GM21367 (cell line): ENCODE data around the gene TXNRD1.
"Not testable (repeated sequence)": the region's sequence is repeated elsewhere in the genome, so short reads cannot be mapped to it uniquely, and the experiment has no call there.

Source experiments
- ATAC-seq: cut with Tn5 transposase; IDR thresholded peaks from one replicate; pipeline ENCODE4 v1.9.1; 2021; ENCODE audit not compliant: unreplicated experiment

Gene TXNRD1

DNA sequence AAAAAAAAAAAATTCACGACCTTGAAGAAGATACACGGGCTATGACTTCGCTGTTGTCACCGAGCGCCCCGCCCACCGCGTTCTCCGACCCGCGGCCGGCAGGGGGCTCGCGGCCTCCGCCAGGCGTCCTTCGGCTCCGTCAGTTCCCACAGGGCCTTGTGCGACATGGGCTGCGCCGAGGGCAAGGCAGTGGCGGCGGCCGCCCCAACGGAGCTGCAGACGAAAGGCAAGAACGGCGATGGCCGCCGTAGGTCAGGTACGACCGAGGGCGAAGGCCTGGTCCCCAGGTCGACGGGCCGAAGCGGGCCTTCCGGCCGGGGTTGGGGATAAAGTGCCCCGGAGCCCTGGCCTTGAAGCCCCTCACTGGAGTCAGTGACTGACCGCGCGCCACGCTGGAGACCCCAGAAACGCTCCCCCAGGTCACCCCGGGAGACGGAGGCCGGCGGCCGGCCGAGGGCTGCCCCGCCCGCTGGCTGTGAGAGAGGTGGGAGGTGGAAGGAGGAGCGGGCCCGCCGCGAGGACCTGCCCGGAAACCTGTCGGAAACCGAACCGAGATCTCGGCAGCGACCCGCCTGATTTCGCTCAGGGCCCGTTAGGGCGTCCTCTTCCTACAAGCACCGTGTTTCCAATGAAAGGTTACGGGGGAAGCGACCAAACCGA lies at the start of gene TXNRD1:
TXNRD1 (plus strand) TSS at position 142 of the 660 bp plus-strand sequence; CDS start at position 166, 24 bp downstream.
- peak; percentile 85 for ATAC-seq

DNA sequence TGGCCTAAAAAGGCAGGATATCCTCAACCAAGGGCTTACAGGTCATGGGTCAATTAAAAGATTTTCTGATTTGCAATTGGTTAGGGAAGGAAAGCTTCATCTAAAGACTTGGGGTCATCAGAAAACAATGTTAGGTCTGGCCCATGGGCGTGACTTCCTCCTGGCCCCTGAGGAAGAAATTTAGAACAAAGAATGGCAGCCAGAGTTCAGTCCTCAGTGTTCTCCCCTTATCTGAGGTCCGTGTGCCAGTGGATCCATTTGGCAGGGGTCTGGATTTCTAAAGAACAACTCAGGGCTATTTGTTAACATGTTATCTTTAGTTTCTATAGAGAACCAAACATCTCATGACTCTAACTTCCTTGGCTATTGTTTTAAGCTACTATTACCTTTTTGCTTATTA lies 49.8 kb upstream of the TXNRD1 start:
- ATAC-seq = no peak

- no peak for ATAC-seq
Observed at GRCh38 chr12:104166465-104166864, 49.1 kb upstream of the TXNRD1 start.

DNA sequence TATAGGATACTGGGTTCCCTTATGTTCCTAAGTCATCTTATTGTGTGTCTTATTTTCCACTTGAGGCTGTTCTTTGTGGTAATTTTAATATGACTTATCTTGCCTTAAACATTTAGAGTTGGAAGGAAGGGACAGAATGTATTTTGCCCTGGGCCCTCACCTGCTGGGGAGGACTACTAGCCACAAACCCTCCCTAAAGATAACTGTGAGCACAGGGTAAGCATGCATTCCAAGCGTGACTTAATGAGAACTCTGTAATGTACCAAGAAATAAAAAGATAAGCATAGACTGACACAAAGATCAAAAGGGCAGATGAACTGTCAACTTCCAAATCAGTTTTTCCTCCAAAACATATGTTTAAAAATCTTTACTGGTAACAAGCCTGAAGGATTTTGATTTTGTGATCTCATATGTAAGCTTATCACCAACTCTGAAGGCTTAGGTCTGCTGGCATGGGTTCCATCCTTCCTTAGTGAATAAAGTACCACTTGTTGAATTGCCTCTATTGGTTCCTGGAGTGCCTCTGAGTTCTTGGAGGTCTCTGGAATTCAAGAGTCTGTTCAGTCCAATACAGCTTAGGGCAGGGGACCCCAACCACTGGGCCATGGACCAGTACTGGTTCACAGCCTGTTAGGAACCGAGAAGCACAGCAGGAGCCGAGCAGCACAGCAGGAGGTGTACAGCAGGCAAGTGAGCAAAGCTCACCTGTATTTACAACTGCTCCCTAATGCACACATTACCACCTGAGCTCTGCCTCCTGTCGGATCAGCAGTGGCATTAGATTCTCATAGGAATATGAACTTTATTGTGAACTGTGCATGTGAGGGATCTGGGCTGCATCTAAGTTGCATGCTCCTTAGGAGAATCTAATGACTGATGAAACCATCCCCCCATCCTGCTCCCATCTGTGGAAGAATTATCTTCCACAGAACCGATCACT lies 47.8 kb upstream of the TXNRD1 start:
- no peak for ATAC-seq

DNA sequence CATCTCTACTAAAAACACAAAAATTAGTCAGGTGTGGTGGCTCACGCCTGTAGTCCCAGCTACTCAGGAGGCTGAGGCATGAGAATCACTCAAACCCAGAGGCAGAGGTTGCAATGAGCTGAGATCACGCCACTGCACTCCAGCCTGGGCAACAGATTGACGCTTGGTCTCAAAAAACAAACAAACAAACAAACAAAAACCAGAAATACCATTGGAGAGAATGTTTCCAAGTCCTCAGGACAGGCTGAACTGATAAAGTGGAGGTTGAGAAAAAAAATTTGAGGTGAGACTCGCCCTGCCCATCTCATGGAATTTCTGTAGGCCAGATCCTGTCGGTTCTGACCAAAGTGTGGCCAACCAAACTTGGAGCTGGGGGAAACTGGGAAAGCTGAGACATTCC lies 47.0 kb upstream of the TXNRD1 start:
- no peak for ATAC-seq

GRCh38 chr12:104171785-104172569 lies 43.6 kb upstream of the TXNRD1 start:
- ATAC-seq = no peak

DNA sequence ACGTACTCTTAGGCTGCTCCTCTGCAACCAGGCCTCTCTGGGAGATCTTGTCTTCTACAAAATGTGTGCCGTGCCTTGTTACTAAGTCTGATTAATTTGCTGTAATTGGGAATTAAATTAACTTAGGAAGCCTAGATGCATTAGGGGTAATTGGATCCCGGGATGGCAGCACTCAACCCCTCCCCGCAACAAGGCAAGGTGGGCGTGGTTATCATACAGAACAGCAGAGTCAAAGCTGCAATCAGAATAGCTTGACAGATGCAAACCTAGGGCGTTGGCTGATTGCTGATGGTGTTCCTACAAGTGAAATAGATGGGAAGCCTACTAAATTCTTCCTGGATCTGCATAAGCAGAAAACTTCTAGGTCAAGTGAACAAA lies 43.0 kb upstream of the TXNRD1 start:
- ATAC-seq = no peak

DNA sequence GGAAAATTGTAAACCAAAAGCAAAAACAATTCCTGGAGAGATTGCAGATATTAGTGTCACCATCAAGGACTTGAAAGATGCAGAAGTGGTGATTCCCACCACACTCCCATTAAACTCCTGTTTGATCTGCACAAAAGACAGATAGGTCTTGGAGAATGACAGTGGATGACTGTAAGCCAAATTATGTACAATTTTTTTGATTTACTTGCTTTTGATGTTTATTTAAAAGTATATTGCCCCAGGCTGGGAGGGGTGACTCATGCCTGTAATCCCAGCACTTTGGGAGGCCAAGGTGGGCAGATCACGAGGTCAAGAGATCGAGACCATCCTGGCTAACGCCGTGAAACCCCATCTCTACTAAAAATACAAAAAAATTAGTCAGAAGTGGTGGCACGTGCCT lies 41.8 kb upstream of the TXNRD1 start:
- not testable (repeated sequence) for ATAC-seq

GRCh38 chr12:104175726-104176247 lies 39.8 kb upstream of the TXNRD1 start:
- no peak for ATAC-seq

- no peak for ATAC-seq
Observed at GRCh38 chr12:104177336-104177662, 38.3 kb upstream of the TXNRD1 start.

GRCh38 chr12:104177663-104178501 lies 37.7 kb upstream of the TXNRD1 start:
- no peak for ATAC-seq

- no peak for ATAC-seq
Observed at GRCh38 chr12:104180374-104180773, 35.2 kb upstream of the TXNRD1 start.

DNA sequence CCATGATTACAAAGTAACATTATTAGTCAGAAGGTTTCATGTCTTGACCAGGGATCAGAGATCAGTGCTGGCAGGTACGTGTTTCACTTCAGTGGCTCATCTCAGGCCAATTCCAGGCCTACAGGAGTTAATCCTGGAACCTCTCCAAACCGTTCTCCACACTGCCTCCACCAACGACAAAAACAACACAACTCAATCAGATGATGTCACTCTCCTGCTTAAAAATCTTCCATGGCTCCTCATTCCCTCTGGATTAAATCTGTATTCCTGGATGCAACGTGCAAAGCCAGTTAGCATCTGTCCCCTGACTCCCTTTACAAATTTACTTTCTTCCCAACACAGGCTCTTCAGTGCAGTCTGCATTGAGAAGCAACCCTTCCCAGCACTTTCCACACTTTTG lies 34.3 kb upstream of the TXNRD1 start:
- ATAC-seq = no peak

GRCh38 chr12:104182144-104182543 lies 33.4 kb upstream of the TXNRD1 start:
- no peak for ATAC-seq

DNA sequence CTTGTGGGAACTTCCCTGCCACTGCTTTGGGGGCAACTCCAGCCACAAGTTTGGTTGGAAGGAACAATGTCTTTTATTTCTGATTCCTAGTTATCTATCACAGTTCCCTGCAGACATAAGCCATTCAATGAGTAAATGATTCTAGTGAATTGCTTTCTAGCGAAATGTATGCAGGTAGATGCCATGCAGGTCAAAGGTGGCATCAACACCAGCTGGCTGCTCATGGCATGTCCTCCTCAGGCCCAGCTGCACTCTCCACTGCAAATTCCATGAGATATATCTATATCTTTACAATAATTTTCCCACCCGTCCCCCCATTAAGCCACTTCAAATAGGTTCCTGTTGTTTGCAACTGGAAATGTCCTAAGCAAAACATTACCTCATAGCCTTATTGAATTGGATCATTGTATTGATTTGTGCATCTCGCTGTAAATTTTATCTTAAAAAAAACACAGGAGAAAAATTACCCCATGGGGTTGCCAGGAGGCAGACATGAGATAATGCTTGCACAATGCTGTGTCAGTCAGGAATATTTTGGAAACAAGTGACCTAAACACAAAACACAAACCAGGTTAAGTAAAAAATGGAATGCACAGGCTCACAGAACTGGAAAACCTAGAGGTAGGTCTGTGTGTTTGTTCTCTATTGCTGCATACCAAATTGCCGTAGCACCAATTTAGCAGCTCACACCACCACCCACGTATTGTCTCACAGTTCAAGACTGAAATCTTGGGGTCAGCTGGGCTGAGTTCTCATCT lies 32.8 kb upstream of the TXNRD1 start:
- no peak for ATAC-seq

- ATAC-seq = no peak
Observed at GRCh38 chr12:104183443-104183842, 32.1 kb upstream of the TXNRD1 start.

DNA sequence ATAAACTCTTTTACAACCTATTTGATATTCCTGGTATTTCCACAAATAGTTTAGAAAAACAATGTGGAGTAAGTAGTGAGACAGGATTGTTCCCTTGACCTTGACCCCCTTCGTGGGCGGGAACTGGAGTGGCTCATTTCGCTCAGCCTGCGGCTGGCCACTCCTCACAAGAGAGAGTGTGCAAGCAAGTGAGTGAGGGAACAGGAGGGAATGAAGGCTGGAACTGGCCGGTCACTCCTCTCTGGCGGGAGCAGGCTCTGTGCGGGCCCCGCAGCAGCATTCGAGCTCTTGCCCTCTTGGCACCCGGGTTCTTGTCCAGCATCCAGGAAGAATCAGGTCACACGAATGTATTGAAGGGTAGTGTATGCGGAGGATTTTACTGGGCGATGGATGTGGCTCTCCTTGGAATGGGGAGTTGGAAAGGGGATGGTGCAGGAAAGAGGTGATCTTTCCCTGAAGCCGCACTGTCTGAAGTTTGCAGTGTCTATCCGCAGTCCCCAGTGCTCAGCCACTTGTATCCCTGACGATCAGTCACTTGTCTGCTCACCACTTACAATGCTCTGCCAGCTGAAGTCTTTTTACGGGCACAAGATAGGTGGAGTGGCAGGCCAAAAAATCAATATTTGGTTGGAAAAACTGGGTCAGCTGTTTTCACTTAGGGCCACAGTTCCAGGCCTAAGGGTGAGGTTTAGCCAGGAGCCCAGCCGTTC lies 28.0 kb upstream of the TXNRD1 start:
- no peak for ATAC-seq

- no peak for ATAC-seq
Observed at GRCh38 chr12:104188534-104188933, 27.0 kb upstream of the TXNRD1 start.

DNA sequence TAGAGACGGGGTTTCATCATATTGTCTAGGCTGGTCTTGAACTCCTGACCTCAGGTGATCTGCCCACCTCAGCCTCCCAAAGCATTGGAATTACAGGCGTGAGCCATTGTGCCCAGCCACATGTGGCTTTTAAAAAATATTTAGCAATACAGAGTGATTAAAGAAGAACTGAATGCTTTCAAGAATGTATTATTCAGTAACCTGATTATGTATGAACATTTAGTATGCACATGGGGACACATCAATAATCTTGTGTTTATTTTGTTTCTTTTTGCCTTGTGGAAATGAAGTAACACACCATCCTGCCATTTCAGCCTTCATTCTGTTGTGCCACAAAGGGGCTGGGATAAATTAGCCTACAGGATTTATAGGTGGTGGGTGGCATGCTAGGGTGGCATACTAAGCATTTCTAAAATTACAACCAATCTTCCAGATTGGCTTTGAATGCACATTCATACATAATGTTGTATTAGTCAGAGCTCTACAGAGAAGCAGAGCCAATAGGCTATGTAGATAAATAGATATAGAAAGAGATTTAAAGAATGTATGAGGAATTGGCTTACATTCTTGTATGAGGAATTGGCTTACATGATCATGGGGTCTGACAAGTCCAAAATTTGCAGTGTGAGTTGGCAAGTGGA lies 25.5 kb upstream of the TXNRD1 start:
- ATAC-seq = no peak
